DND-41 (cell line): Measurements from ENCODE around the gene SMPD3.

Source experiments
- ATAC-seq: fragments of 200-7000 bp; cut with Tn5 transposase; 3 replicates; pipeline ENCODE4 v1.9.1; 2021; ENCODE audit warnings: low read depth; ENCODE audit not compliant: insufficient read depth
- DNase-seq: peaks from one replicate; pipeline ENCODE4 v3.0.0-alpha.2; 2020
- H2AFZ ChIP-seq: 2 replicates; pipeline ENCODE4 v1.6.0; 2012; ENCODE audit warnings: low read depth, low read length
- H3K27ac ChIP-seq: 2 replicates; pipeline ENCODE4 v1.5.1; 2012; ENCODE audit warnings: low read length, inconsistent platforms
- H3K27me3 ChIP-seq: fragments of 200-600 bp; sonication (generic); 2 replicates; pipeline ENCODE4 v1.6.0; 2012; ENCODE audit warnings: low read length, mild to moderate bottlenecking, inconsistent platforms; ENCODE audit not compliant: insufficient read depth, poor library complexity
- H3K36me3 ChIP-seq: 2 replicates; pipeline ENCODE4 v1.5.1; 2012; ENCODE audit warnings: low read length, inconsistent platforms; ENCODE audit not compliant: insufficient read depth
- H3K4me1 ChIP-seq: 2 replicates; pipeline ENCODE4 v1.5.1; 2012; ENCODE audit warnings: mild to moderate bottlenecking, low read length; ENCODE audit not compliant: insufficient read depth
- H3K4me2 ChIP-seq: 2 replicates; pipeline ENCODE4 v1.6.0; 2012; ENCODE audit warnings: mild to moderate bottlenecking, moderate library complexity, low read length, inconsistent platforms; ENCODE audit not compliant: insufficient read depth
- H3K4me3 ChIP-seq, 2 experiments: fragments of 200-600 bp in 1 of 2; shearing (Covaris generic) in 1 of 2; 2 replicates each; pipeline ENCODE4 v1.5.1; 2012 to 2016; ENCODE audit warnings: inconsistent platforms in 2 of 2, low read length in 2 of 2, mild to moderate bottlenecking in 2 of 2, low read depth in 1 of 2, moderate library complexity in 1 of 2
- H3K79me2 ChIP-seq: 2 replicates; pipeline ENCODE4 v1.6.0; 2012; ENCODE audit warnings: low read length, inconsistent platforms; ENCODE audit not compliant: insufficient read depth
- H3K9ac ChIP-seq: 2 replicates; pipeline ENCODE4 v1.6.0; 2012; ENCODE audit warnings: low read depth, mild to moderate bottlenecking, inconsistent platforms, low read length, moderate library complexity
- H3K9me3 ChIP-seq: 2 replicates; pipeline ENCODE4 v1.5.1; 2012; ENCODE audit warnings: low read length, moderate library complexity, mild to moderate bottlenecking, inconsistent platforms; ENCODE audit not compliant: insufficient read depth, severe bottlenecking
- H4K20me1 ChIP-seq: 2 replicates; pipeline ENCODE4 v1.6.0; 2012; ENCODE audit warnings: low read length; ENCODE audit not compliant: insufficient read depth
- CTCF ChIP-seq: IDR thresholded peaks from 2 replicates; pipeline ENCODE4 v1.5.1; 2012; ENCODE audit warnings: borderline replicate concordance, low read length, moderate library complexity, mild to moderate bottlenecking; ENCODE audit not compliant: poor library complexity, severe bottlenecking; ENCODE audit errors: extremely low read depth
- EZH2 ChIP-seq: IDR thresholded peaks from 3 replicates; pipeline ENCODE4 v1.6.1; 2012; ENCODE audit warnings: borderline replicate concordance, low read depth, mild to moderate bottlenecking, moderate library complexity, low read length, inconsistent platforms; ENCODE audit not compliant: severe bottlenecking

Gene SMPD3

GRCh38 chr16:68345351-68345810, 102.9 kb downstream of the SMPD3 start:
- TF ChIP-seq CTCF (peak; percentile 45), EZH2 (no peak)
- Histone ChIP-seq H3K4me1 (peaks cover 79% of the 10 kb centered on the region), H3K79me2 (peaks cover 61% of the 10 kb centered on the region), H3K36me3 (peaks cover 84% of the 10 kb centered on the region), H3K9me3 (no peaks in the 10 kb centered on the region), H3K27me3 (no peaks in the 10 kb centered on the region), H2AFZ (no peak overlapping the region), H3K27ac (peak overlapping the region; percentile 89), H4K20me1 (0 out of 2 replicates have a peak, but pooled peaks cover 3% of the 10 kb centered on the region), H3K9ac (peak overlapping the region; percentile 55), H3K4me2 (peak overlapping the region; percentile 60), H3K4me3 (peak overlapping the region in 1 of 2 experiments; percentile 46; a peak in 2 of 4 replicates)
- DNase-seq (peak; percentile 89), ATAC-seq (peak; percentile 93)

GRCh38 chr16:68344252-68344651, 104.1 kb downstream of the SMPD3 start:
- H3K27ac ChIP-seq, result peak overlapping the region; percentile 89
- no peak overlapping the region for H2AFZ ChIP-seq
- H3K4me1 ChIP-seq, result peaks cover 68% of the 10 kb centered on the region
- no peaks in the 10 kb centered on the region for H3K27me3 ChIP-seq
- H3K36me3 ChIP-seq, result peaks cover 84% of the 10 kb centered on the region
- H4K20me1 ChIP-seq, result 0 out of 2 replicates have a peak, but pooled peaks cover 3% of the 10 kb centered on the region
- peak overlapping the region; percentile 55 for H3K9ac ChIP-seq
- TF ChIP-seq CTCF, result no peak
- ATAC-seq (no peak), DNase-seq (no peak)
- peaks cover 50% of the 10 kb centered on the region for H3K79me2 ChIP-seq
- no peak overlapping the region for H3K4me3 ChIP-seq
- H3K9me3 ChIP-seq, result no peaks in the 10 kb centered on the region
- H3K4me2 ChIP-seq, result 0 out of 2 replicates have a peak overlapping the region, but pooled peaks have one; percentile 15

- Histone ChIP-seq H3K27ac (peak overlapping the region; percentile 89), H3K4me2 (no peak overlapping the region), H3K27me3 (no peaks in the 10 kb centered on the region), H3K9ac (no peak overlapping the region), H4K20me1 (0 out of 2 replicates have a peak, but pooled peaks cover 3% of the 10 kb centered on the region), H2AFZ (no peak overlapping the region), H3K36me3 (peaks cover 84% of the 10 kb centered on the region), H3K4me1 (peaks cover 57% of the 10 kb centered on the region), H3K4me3 (no peak overlapping the region), H3K9me3 (no peaks in the 10 kb centered on the region), H3K79me2 (peaks cover 39% of the 10 kb centered on the region)
- DNase-seq (no peak), ATAC-seq (no peak)
- no peak for TF ChIP-seq EZH2
Measured at GRCh38 chr16:68343137-68343536, 105.2 kb downstream of the SMPD3 start.

GRCh38 chr16:68342620-68343019, 105.7 kb downstream of the SMPD3 start:
- peaks cover 34% of the 10 kb centered on the region for H3K79me2 ChIP-seq
- no peak overlapping the region; the same call in 1 of the 2 replicates for H3K27ac ChIP-seq
- no peak for TF ChIP-seq EZH2
- no peak for TF ChIP-seq CTCF
- no peaks in the 10 kb centered on the region for H3K9me3 ChIP-seq
- H3K36me3 ChIP-seq, result peaks cover 84% of the 10 kb centered on the region
- no peak overlapping the region for H2AFZ ChIP-seq
- H3K4me1 ChIP-seq, result peaks cover 52% of the 10 kb centered on the region
- no peak for DNase-seq
- ATAC-seq, result no peak
- no peak overlapping the region for H3K9ac ChIP-seq
- no peaks in the 10 kb centered on the region for H3K27me3 ChIP-seq
- H4K20me1 ChIP-seq, result 0 out of 2 replicates have a peak, but pooled peaks cover 3% of the 10 kb centered on the region
- H3K4me3 ChIP-seq, result no peak overlapping the region
- no peak overlapping the region for H3K4me2 ChIP-seq
